ENCODE data around the gene RGPD3.

The RGPD3 gene

GRCh38 chr2:106353676-106354075 lies 114.5 kb downstream of the RGPD3 start:
- no peak for TF ChIP-seq CTCF (IDR thresholded peaks at IDR 0.05; ENCODE audit: low read depth, low read length, missing control alignments)
- in situ Hi-C loops (cut with HindIII; ENCODE audit: low pct_ligation_motif_present, low sequenced_read_pairs): no loop called here
- DNase-seq: no peak
- Histone ChIP-seq H3K27ac (no peak overlapping the region), H3K27me3 (replicated peaks) (no peaks in the 10 kb centered on the region), H3K4me3 (ENCODE audit: low read depth, low read length) (no peak overlapping the region), H3K36me3 (replicated peaks) (no peaks in the 10 kb centered on the region)

GRCh38 chr2:106350980-106351379 lies 117.2 kb downstream of the RGPD3 start:
- H3K4me3 ChIP-seq (ENCODE audit: low read depth, low read length): no peak overlapping the region
- no peak for TF ChIP-seq CTCF (IDR thresholded peaks at IDR 0.05; ENCODE audit: low read depth, low read length, missing control alignments)
- DNase-seq: no peak
- no peaks in the 10 kb centered on the region for H3K36me3 ChIP-seq (replicated peaks)
- in situ Hi-C loops (cut with HindIII; ENCODE audit: low pct_ligation_motif_present, low sequenced_read_pairs): no loop called here
- no peaks in the 10 kb centered on the region for H3K27me3 ChIP-seq (replicated peaks)
- no peak overlapping the region for H3K27ac ChIP-seq

GRCh38 chr2:106344302-106344701 lies 123.9 kb downstream of the RGPD3 start:
- no peak for TF ChIP-seq CTCF (IDR thresholded peaks at IDR 0.05; ENCODE audit: low read depth, low read length, missing control alignments)
- no peak overlapping the region for H3K27ac ChIP-seq

GRCh38 chr2:106343274-106343673 lies 124.9 kb downstream of the RGPD3 start:
- Histone ChIP-seq H3K27me3 (replicated peaks) (no peaks in the 10 kb centered on the region), H3K4me3 (ENCODE audit: low read depth, low read length) (no peak overlapping the region), H3K27ac (no peak overlapping the region), H3K36me3 (replicated peaks) (no peaks in the 10 kb centered on the region)
- in situ Hi-C loops (cut with HindIII; ENCODE audit: low pct_ligation_motif_present, low sequenced_read_pairs): no loop called here
- DNase-seq: no peak
- no peak for TF ChIP-seq CTCF (IDR thresholded peaks at IDR 0.05; ENCODE audit: low read depth, low read length, missing control alignments)

More at GRCh38 chr2:106344302-106344701, 123.9 kb downstream of the RGPD3 start:
- Histone ChIP-seq H3K27me3 (replicated peaks) (no peaks in the 10 kb centered on the region), H3K4me3 (ENCODE audit: low read depth, low read length) (no peak overlapping the region), H3K36me3 (replicated peaks) (no peaks in the 10 kb centered on the region)
- DNase-seq: no peak
- in situ Hi-C loops (cut with HindIII; ENCODE audit: low pct_ligation_motif_present, low sequenced_read_pairs): no loop called here

- no peak for TF ChIP-seq CTCF (IDR thresholded peaks at IDR 0.05; ENCODE audit: low read depth, low read length, missing control alignments)
- no peaks in the 10 kb centered on the region for H3K36me3 ChIP-seq (replicated peaks)
- H3K27me3 ChIP-seq (replicated peaks): no peaks in the 10 kb centered on the region
- no peak overlapping the region for H3K27ac ChIP-seq
- DNase-seq: no peak
- in situ Hi-C loops (cut with HindIII; ENCODE audit: low pct_ligation_motif_present, low sequenced_read_pairs): no loop called here
- no peak overlapping the region for H3K4me3 ChIP-seq (ENCODE audit: low read depth, low read length)
Measured at GRCh38 chr2:106342831-106343251, 125.4 kb downstream of the RGPD3 start.

- in situ Hi-C loops (cut with HindIII; ENCODE audit: low pct_ligation_motif_present, low sequenced_read_pairs): no loop called here
- Histone ChIP-seq H3K27me3 (replicated peaks) (no peaks in the 10 kb centered on the region), H3K36me3 (replicated peaks) (no peaks in the 10 kb centered on the region), H3K27ac (no peak overlapping the region), H3K4me3 (ENCODE audit: low read depth, low read length) (no peak overlapping the region)
- TF ChIP-seq CTCF (IDR thresholded peaks at IDR 0.05; ENCODE audit: low read depth, low read length, missing control alignments): no peak
- no peak for DNase-seq
Measured at GRCh38 chr2:106341666-106342065, 126.5 kb downstream of the RGPD3 start.
